H9 (cell line): Measurements from ENCODE around the gene DNASE1L2. TPM values are rescaled to one million over a fixed set of nuclear protein-coding genes. Genes with fewer than 3 reads are reported as not detected.

Experiments used
- DNase-seq: peaks from one replicate; pipeline ENCODE4 v3.0.0-alpha.2; 2017
- H2AFZ ChIP-seq: one replicate; pipeline ENCODE4 v1.6.1; 2013; ENCODE audit warnings: mild to moderate bottlenecking, low read length, control low read depth, moderate library complexity
- H2AK5ac ChIP-seq: 2 replicates; pipeline ENCODE4 v1.6.1; 2013; ENCODE audit warnings: low read length, control low read depth, mixed read lengths; ENCODE audit not compliant: insufficient read length
- H2BK120ac ChIP-seq: one replicate; pipeline ENCODE4 v1.6.1; 2013; ENCODE audit warnings: low read depth, mild to moderate bottlenecking, low read length, control low read depth, inconsistent platforms; ENCODE audit not compliant: poor library complexity, severe bottlenecking
- H2BK12ac ChIP-seq: 2 replicates; pipeline ENCODE4 v1.6.1; 2013; ENCODE audit warnings: low read length, control low read depth, mixed read lengths, low read depth; ENCODE audit not compliant: insufficient read length
- H2BK15ac ChIP-seq: 2 replicates; pipeline ENCODE4 v1.6.1; 2013; ENCODE audit warnings: low read depth, low read length, control low read depth
- H2BK20ac ChIP-seq: one replicate; pipeline ENCODE4 v1.6.1; 2013; ENCODE audit warnings: low read depth, mild to moderate bottlenecking, low read length, control low read depth, inconsistent platforms; ENCODE audit not compliant: poor library complexity, severe bottlenecking
- H2BK5ac ChIP-seq: 2 replicates; pipeline ENCODE4 v1.6.1; 2013; ENCODE audit warnings: low read length, control low read depth, mixed read lengths; ENCODE audit not compliant: insufficient read length
- H3K14ac ChIP-seq: 2 replicates; pipeline ENCODE4 v1.6.1; 2013; ENCODE audit warnings: low read length, control low read depth; ENCODE audit not compliant: insufficient read depth
- H3K18ac ChIP-seq: 2 replicates; pipeline ENCODE4 v1.6.1; 2013; ENCODE audit warnings: low read depth, mild to moderate bottlenecking, mixed read lengths, low read length, control low read depth; ENCODE audit not compliant: insufficient read length
- H3K23ac ChIP-seq: 2 replicates; pipeline ENCODE4 v1.6.1; 2013; ENCODE audit warnings: low read length, control low read depth, mixed read lengths, low read depth; ENCODE audit not compliant: insufficient read length
- H3K23me2 ChIP-seq: 2 replicates; pipeline ENCODE4 v1.6.1; 2013; ENCODE audit warnings: low read depth, mild to moderate bottlenecking, mixed read lengths, low read length, control low read depth; ENCODE audit not compliant: insufficient read length, poor library complexity, severe bottlenecking
- H3K27ac ChIP-seq: 2 replicates; pipeline ENCODE4 v1.5.1; 2013; ENCODE audit warnings: low read length, control low read depth, mixed read lengths, low read depth; ENCODE audit not compliant: insufficient read length
- H3K27me3 ChIP-seq: 2 replicates; pipeline ENCODE4 v1.6.1; 2013; ENCODE audit warnings: low read length, control low read depth, inconsistent platforms; ENCODE audit not compliant: insufficient read depth
- H3K4ac ChIP-seq: 2 replicates; pipeline ENCODE4 v1.6.1; 2013; ENCODE audit warnings: low read depth, mild to moderate bottlenecking, control low read depth, inconsistent platforms, low read length, moderate library complexity
- H3K4me1 ChIP-seq: 2 replicates; pipeline ENCODE4 v1.6.1; 2013; ENCODE audit warnings: low read length, control low read depth, inconsistent platforms; ENCODE audit not compliant: insufficient read depth
- H3K4me2 ChIP-seq: 2 replicates; pipeline ENCODE4 v1.6.1; 2013; ENCODE audit warnings: low read length, control low read depth, mixed read lengths; ENCODE audit not compliant: insufficient read length, insufficient read depth
- H3K56ac ChIP-seq: 2 replicates; pipeline ENCODE4 v1.6.1; 2013; ENCODE audit warnings: low read depth, mild to moderate bottlenecking, mixed read lengths, low read length, control low read depth; ENCODE audit not compliant: insufficient read length
- H3K79me1 ChIP-seq: 2 replicates; pipeline ENCODE4 v1.6.1; 2013; ENCODE audit warnings: low read depth, mild to moderate bottlenecking, moderate library complexity, low read length, control low read depth, inconsistent platforms; ENCODE audit not compliant: insufficient read depth, poor library complexity, severe bottlenecking
- H3K79me2 ChIP-seq: 2 replicates; pipeline ENCODE4 v1.6.1; 2013; ENCODE audit warnings: low read length, control low read depth, inconsistent platforms; ENCODE audit not compliant: insufficient read depth
- H3K9ac ChIP-seq: 2 replicates; pipeline ENCODE4 v1.6.1; 2013; ENCODE audit warnings: low read length, control low read depth, mixed read lengths; ENCODE audit not compliant: insufficient read length; ENCODE audit errors: extremely low read depth
- H3K9me3 ChIP-seq: one replicate; pipeline ENCODE4 v1.6.1; 2013; ENCODE audit warnings: low read depth, low read length, inconsistent platforms; ENCODE audit not compliant: control insufficient read depth
- H3T11ph ChIP-seq: one replicate; pipeline ENCODE4 v1.6.1; 2013; ENCODE audit warnings: mild to moderate bottlenecking, low read length, control low read depth, inconsistent platforms
- H4K20me1 ChIP-seq: one replicate; pipeline ENCODE4 v1.6.1; 2013; ENCODE audit not compliant: control insufficient read depth, insufficient read length, insufficient read depth
- H4K5ac ChIP-seq: 2 replicates; pipeline ENCODE4 v1.6.1; 2013; ENCODE audit warnings: low read depth, mild to moderate bottlenecking, mixed read lengths, low read length, control low read depth; ENCODE audit not compliant: insufficient read length
- H4K8ac ChIP-seq: replicated peaks from 2 replicates; pipeline ENCODE4 v1.6.1; 2013; ENCODE audit warnings: low read length, control low read depth, mixed read lengths, low read depth; ENCODE audit not compliant: insufficient read length
- H4K91ac ChIP-seq: 2 replicates; pipeline ENCODE4 v1.6.1; 2013; ENCODE audit warnings: low read depth, mild to moderate bottlenecking, moderate library complexity, mixed read lengths, low read length, control low read depth; ENCODE audit not compliant: insufficient read length
- H3K27ac Mint-ChIP-seq, 3 experiments: 2 replicates in 2 of 3; 3 replicates in 1 of 3; pipeline ENCODE4 v1.8.0; 2020 to 2021; ENCODE audit warnings: mixed read lengths in 3 of 3, mild to moderate bottlenecking in 1 of 3, moderate library complexity in 1 of 3
- H3K27me3 Mint-ChIP-seq: 2 replicates; pipeline ENCODE4 v1.8.0; 2021; ENCODE audit warnings: low read depth, mild to moderate bottlenecking, moderate library complexity, mixed read lengths
- H3K36me3 Mint-ChIP-seq, 3 experiments: 2 replicates in 2 of 3; 3 replicates in 1 of 3; pipeline ENCODE4 v1.8.0; 2020 to 2021; ENCODE audit warnings: low read depth in 3 of 3, mixed read lengths in 3 of 3; ENCODE audit not compliant: insufficient read depth in 1 of 3
- H3K4me1 Mint-ChIP-seq, 2 experiments: 2 replicates each; pipeline ENCODE4 v1.8.0; 2020; ENCODE audit warnings: mixed read lengths in 2 of 2
- H3K4me3 Mint-ChIP-seq, 2 experiments: 2 replicates in 1 of 2; 3 replicates in 1 of 2; pipeline ENCODE4 v1.8.0; 2020 to 2021; ENCODE audit warnings: mild to moderate bottlenecking in 2 of 2, mixed read lengths in 2 of 2, moderate library complexity in 1 of 2
- H3K9me3 Mint-ChIP-seq, 2 experiments: 2 replicates in 1 of 2; 3 replicates in 1 of 2; pipeline ENCODE4 v1.8.0; 2020; ENCODE audit warnings: mild to moderate bottlenecking in 2 of 2, mixed read lengths in 2 of 2, moderate library complexity in 1 of 2
- WGBS: extraction: QIAGEN DNeasy Blood & Tissue Kit; methylation state at CpG from one replicate; pipeline ENCODE4 v1.1.7; 2013; ENCODE audit warnings: missing lambda C conversion rate, low lambda C conversion rate, mixed read lengths; ENCODE audit not compliant: insufficient read length; ENCODE audit errors: extremely low coverage; 5-methylcytosine and 5-hydroxymethylcytosine counted together
- total RNA-seq: library from RNA; stranded (reverse); gene quantifications from 2 replicates; pipeline ENCODE4 v1.2.1, GENCODE V29; 2021
- TF ChIP-seq, protein P1 (sequence below): fragments of 200-600 bp; sonication (generic); conservative IDR thresholded peaks from 3 replicates; pipeline ENCODE4 v1.8.0; 2021; ENCODE audit warnings: antibody characterized with exemption, mild to moderate bottlenecking

Gene DNASE1L2
- total RNA-seq, 1 experiment from 2014 or later = 2.5 TPM

DNA sequence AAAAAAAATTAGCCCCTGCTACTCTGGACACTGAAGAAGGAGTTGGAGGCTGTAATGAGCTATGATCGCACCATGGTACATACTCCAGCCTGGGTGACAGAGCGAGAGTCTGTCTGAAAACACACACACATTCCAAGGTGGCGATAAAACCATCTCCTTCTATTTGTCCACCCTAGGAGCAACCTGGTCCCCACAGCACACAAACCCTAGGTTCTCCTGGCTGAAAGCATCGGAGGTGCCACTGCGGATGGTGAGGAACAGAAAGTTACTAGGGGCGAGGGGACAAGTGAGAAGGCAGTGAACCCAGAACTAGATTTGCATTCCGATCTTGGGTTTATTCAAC is 16.5 kb downstream of the DNASE1L2 start:
- DNase-seq = no peak
- WGBS = no CpG with 5 or more reads among the region's 7 CpGs
- Histone ChIP-seq H3K4me1 (no peaks in the 10 kb centered on the region), H3K23ac (no peak overlapping the region), H3K79me1 (no peaks in the 10 kb centered on the region), H3K27me3 (no peaks in the 10 kb centered on the region), H3K56ac (no peak overlapping the region), H2AK5ac (no peak overlapping the region), H2AFZ (no peak overlapping the region), H3T11ph (no peak overlapping the region), H2BK15ac (no peak overlapping the region), H3K9ac (no peak overlapping the region), H2BK12ac (no peak overlapping the region), H3K23me2 (peaks cover 4% of the 10 kb centered on the region), H3K79me2 (no peaks in the 10 kb centered on the region; the same call in 1 of the 2 replicates), H3K27ac (no peak overlapping the region), H4K8ac (no peak overlapping the region), H3K4ac (no peak overlapping the region), H3K9me3 (no peaks in the 10 kb centered on the region), H2BK5ac (no peak overlapping the region), H2BK120ac (no peak overlapping the region), H4K5ac (no peak overlapping the region), H3K18ac (no peak overlapping the region), H4K91ac (no peak overlapping the region), H3K14ac (no peak overlapping the region), H2BK20ac (no peak overlapping the region), H4K20me1 (peaks cover 1% of the 10 kb centered on the region), H3K4me2 (no peak overlapping the region)
- H3K4me1 Mint-ChIP-seq = peaks cover 13 to 20% of the 10 kb centered on the region in 2 experiments
- peak overlapping the region in 1 of 2 experiments; percentile 68; a peak in 2 of 5 replicates for H3K4me3 Mint-ChIP-seq
- peaks cover 40 to 68% (median 58%) of the 10 kb centered on the region in 3 experiments for H3K36me3 Mint-ChIP-seq
- H3K27ac Mint-ChIP-seq = peak overlapping the region in 1 of 3 experiments; percentile 87; a peak in 2 of 7 replicates
- no peaks in the 10 kb centered on the region for H3K27me3 Mint-ChIP-seq
- TF ChIP-seq, protein P1, sequence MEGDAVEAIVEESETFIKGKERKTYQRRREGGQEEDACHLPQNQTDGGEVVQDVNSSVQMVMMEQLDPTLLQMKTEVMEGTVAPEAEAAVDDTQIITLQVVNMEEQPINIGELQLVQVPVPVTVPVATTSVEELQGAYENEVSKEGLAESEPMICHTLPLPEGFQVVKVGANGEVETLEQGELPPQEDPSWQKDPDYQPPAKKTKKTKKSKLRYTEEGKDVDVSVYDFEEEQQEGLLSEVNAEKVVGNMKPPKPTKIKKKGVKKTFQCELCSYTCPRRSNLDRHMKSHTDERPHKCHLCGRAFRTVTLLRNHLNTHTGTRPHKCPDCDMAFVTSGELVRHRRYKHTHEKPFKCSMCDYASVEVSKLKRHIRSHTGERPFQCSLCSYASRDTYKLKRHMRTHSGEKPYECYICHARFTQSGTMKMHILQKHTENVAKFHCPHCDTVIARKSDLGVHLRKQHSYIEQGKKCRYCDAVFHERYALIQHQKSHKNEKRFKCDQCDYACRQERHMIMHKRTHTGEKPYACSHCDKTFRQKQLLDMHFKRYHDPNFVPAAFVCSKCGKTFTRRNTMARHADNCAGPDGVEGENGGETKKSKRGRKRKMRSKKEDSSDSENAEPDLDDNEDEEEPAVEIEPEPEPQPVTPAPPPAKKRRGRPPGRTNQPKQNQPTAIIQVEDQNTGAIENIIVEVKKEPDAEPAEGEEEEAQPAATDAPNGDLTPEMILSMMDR = no peak
- no peaks in the 10 kb centered on the region for H3K9me3 Mint-ChIP-seq
